MM.1S (cell line): ENCODE results near the gene PRICKLE3.

Experiments used
- DNase-seq: peaks from one replicate; pipeline ENCODE4 v3.0.0-alpha.2; 2015
- H2AFZ ChIP-seq: fragments of 300-600 bp; sonication (generic); 2 replicates; pipeline ENCODE4 v1.6.0; 2016; ENCODE audit warnings: antibody characterized with exemption, low read length
- H3F3A ChIP-seq: fragments of 300-600 bp; sonication (generic); 2 replicates; pipeline ENCODE4 v1.6.1; 2016; ENCODE audit warnings: mild to moderate bottlenecking, antibody characterized with exemption, low read length, moderate library complexity, mixed read lengths; ENCODE audit not compliant: insufficient read depth
- H3K27ac ChIP-seq: fragments of 300-600 bp; sonication (generic); 2 replicates; pipeline ENCODE4 v1.5.1; 2016; ENCODE audit warnings: mild to moderate bottlenecking, low read length
- H3K27me3 ChIP-seq: fragments of 300-600 bp; sonication (generic); replicated peaks from 2 replicates; pipeline ENCODE4 v1.6.0; 2016; ENCODE audit warnings: low read length; ENCODE audit not compliant: insufficient read depth
- H3K36me3 ChIP-seq: fragments of 300-600 bp; sonication (generic); replicated peaks from 2 replicates; pipeline ENCODE4 v1.6.1; 2016; ENCODE audit warnings: mild to moderate bottlenecking, low read length, mixed read lengths; ENCODE audit not compliant: insufficient read depth
- H3K4me1 ChIP-seq: fragments of 300-600 bp; sonication (generic); 2 replicates; pipeline ENCODE4 v1.6.1; 2016; ENCODE audit warnings: low read length, mixed read lengths
- H3K4me2 ChIP-seq: fragments of 300-600 bp; sonication (generic); 2 replicates; pipeline ENCODE4 v1.6.0; 2016; ENCODE audit warnings: low read depth, low read length
- H3K4me3 ChIP-seq: fragments of 300-600 bp; sonication (generic); 2 replicates; pipeline ENCODE4 v1.5.1; 2016; ENCODE audit warnings: low read length, mixed read lengths
- H3K79me2 ChIP-seq: fragments of 300-600 bp; sonication (generic); 2 replicates; pipeline ENCODE4 v1.6.1; 2016; ENCODE audit warnings: mixed run types, low read length, mixed read lengths
- H3K9ac ChIP-seq: fragments of 300-600 bp; sonication (generic); 2 replicates; pipeline ENCODE4 v1.6.1; 2016; ENCODE audit warnings: low read length, mixed read lengths
- H3K9me2 ChIP-seq: fragments of 300-600 bp; sonication (generic); replicated peaks from 2 replicates; pipeline ENCODE4 v1.6.1; 2016; ENCODE audit warnings: mild to moderate bottlenecking, low read length, mixed read lengths; ENCODE audit not compliant: insufficient read depth
- H3K9me3 ChIP-seq: fragments of 300-600 bp; sonication (generic); replicated peaks from 2 replicates; pipeline ENCODE4 v1.6.1; 2016; ENCODE audit warnings: mild to moderate bottlenecking, low read length, mixed read lengths; ENCODE audit not compliant: insufficient read depth
- H4K20me1 ChIP-seq: fragments of 300-600 bp; sonication (generic); 2 replicates; pipeline ENCODE4 v1.6.1; 2016; ENCODE audit warnings: mild to moderate bottlenecking, low read length, moderate library complexity, mixed read lengths; ENCODE audit not compliant: insufficient read depth
- CTCF ChIP-seq: fragments of 300-600 bp; sonication (generic); IDR thresholded peaks from 2 replicates; pipeline ENCODE4 v1.5.1; 2016; ENCODE audit warnings: antibody characterized with exemption, low read length, mixed read lengths
- EZH2 ChIP-seq: fragments of 300-600 bp; sonication (generic); optimal IDR thresholded peaks from 2 replicates; pipeline ENCODE3; 2017; ENCODE audit warnings: low read depth, mild to moderate bottlenecking, antibody characterized with exemption, low read length, mixed read lengths
- EZH2phosphoT487 ChIP-seq: fragments of 300-600 bp; sonication (generic); IDR thresholded peaks from 2 replicates; pipeline ENCODE4 v1.6.1; 2018; ENCODE audit warnings: antibody characterized with exemption, low read length

The PRICKLE3 gene

GRCh38 chrX:49232525-49232924 lies 46.4 kb upstream of the PRICKLE3 start:
- H3K4me1 ChIP-seq: no peaks in the 10 kb centered on the region
- no peak overlapping the region for H3K9ac ChIP-seq
- H4K20me1 ChIP-seq: no peaks in the 10 kb centered on the region
- no peaks in the 10 kb centered on the region for H3K9me2 ChIP-seq
- no peaks in the 10 kb centered on the region for H3F3A ChIP-seq
- no peaks in the 10 kb centered on the region for H3K27me3 ChIP-seq
- H3K4me3 ChIP-seq: no peak overlapping the region
- H3K36me3 ChIP-seq: no peaks in the 10 kb centered on the region
- H3K4me2 ChIP-seq: no peak overlapping the region
- no peaks in the 10 kb centered on the region for H3K79me2 ChIP-seq
- no peaks in the 10 kb centered on the region for H3K9me3 ChIP-seq
- TF ChIP-seq EZH2phosphoT487 (no peak), CTCF (no peak), EZH2 (no peak)
- DNase-seq: no peak
- H2AFZ ChIP-seq: no peak overlapping the region
- H3K27ac ChIP-seq: no peak overlapping the region

GRCh38 chrX:49231333-49232000 lies 45.3 kb upstream of the PRICKLE3 start:
- Histone ChIP-seq H4K20me1 (no peaks in the 10 kb centered on the region), H3K9me3 (no peaks in the 10 kb centered on the region), H3F3A (no peaks in the 10 kb centered on the region), H3K36me3 (no peaks in the 10 kb centered on the region), H3K79me2 (no peaks in the 10 kb centered on the region), H3K27me3 (no peaks in the 10 kb centered on the region), H3K27ac (no peak overlapping the region), H2AFZ (no peak overlapping the region; the same call in 1 of the 2 replicates), H3K9me2 (no peaks in the 10 kb centered on the region), H3K9ac (no peak overlapping the region), H3K4me2 (no peak overlapping the region), H3K4me3 (no peak overlapping the region; the same call in 1 of the 2 replicates), H3K4me1 (no peaks in the 10 kb centered on the region)
- TF ChIP-seq CTCF: no peak
- no peak for TF ChIP-seq EZH2phosphoT487
- no peak for TF ChIP-seq EZH2
- no peak for DNase-seq

- peak; percentile 27 for DNase-seq
- Histone ChIP-seq H3K27ac (peak overlapping the region; percentile 27; the same call in 1 of the 2 replicates), H2AFZ (peak overlapping the region; percentile 78), H3K9ac (peak overlapping the region; percentile 28; the same call in 1 of the 2 replicates), H3K4me3 (peak overlapping the region; percentile 56), H3K27me3 (no peaks in the 10 kb centered on the region), H3K9me2 (no peaks in the 10 kb centered on the region), H4K20me1 (no peaks in the 10 kb centered on the region), H3F3A (no peaks in the 10 kb centered on the region), H3K79me2 (no peaks in the 10 kb centered on the region), H3K9me3 (no peaks in the 10 kb centered on the region), H3K4me2 (peak overlapping the region; percentile 62), H3K36me3 (no peaks in the 10 kb centered on the region), H3K4me1 (no peaks in the 10 kb centered on the region)
- TF ChIP-seq EZH2 (no peak), CTCF (peak; percentile 38)
Measured at GRCh38 chrX:49230500-49231232, 44.5 kb upstream of the PRICKLE3 start.
